BLaER1 treated with 17β-estradiol and CSF1 and Interleukin-3, amounts not matched to agents 10 nM and 100 nM (cell line): ENCODE results near the gene NAB2.

ENCODE experiments used
- H3K27ac ChIP-seq, 11 experiments: shearing (Covaris generic); formaldehyde crosslinking; 2 replicates each; pipeline ENCODE4 v1.8.1; 2022
- H3K27me3 ChIP-seq, 11 experiments: shearing (Covaris generic); formaldehyde crosslinking; 2 replicates each; pipeline ENCODE4 v1.8.1; 2022
- H3K36me3 ChIP-seq, 11 experiments: shearing (Covaris generic); formaldehyde crosslinking; 2 replicates each; pipeline ENCODE4 v1.8.1; 2022
- H3K4me1 ChIP-seq, 10 experiments: shearing (Covaris generic); formaldehyde crosslinking; 2 replicates each; pipeline ENCODE4 v1.8.1; 2022
- H3K4me2 ChIP-seq, 11 experiments: shearing (Covaris generic); formaldehyde crosslinking; 2 replicates each; pipeline ENCODE4 v1.8.1; 2022
- H3K4me3 ChIP-seq, 10 experiments: shearing (Covaris generic); formaldehyde crosslinking; 2 replicates each; pipeline ENCODE4 v1.8.1; 2022
- H3K9ac ChIP-seq, 11 experiments: shearing (Covaris generic); formaldehyde crosslinking; 2 replicates each; pipeline ENCODE4 v1.8.1; 2022
- H3K9me3 ChIP-seq, 11 experiments: shearing (Covaris generic); formaldehyde crosslinking; replicated peaks in 1 of 11; 2 replicates each; pipeline ENCODE4 v1.8.1; 2022
- H4K20me1 ChIP-seq, 11 experiments: shearing (Covaris generic); formaldehyde crosslinking; 2 replicates each; pipeline ENCODE4 v1.8.1; 2022
- Cebpa-rat ChIP-seq, 11 experiments: shearing (Covaris generic); IDR thresholded peaks; 2 replicates each; pipeline ENCODE4 v1.8.1; 2022

NAB2 gene

GRCh38 chr12:57078519-57079404 lies 10.2 kb upstream of the NAB2 start, which contains the start of gene NEMP1:
NEMP1 (minus strand) TSS chr12:57078791; CDS start chr12:57078745, 46 bp downstream.
- no peaks in the 10 kb centered on the region for H3K27me3 ChIP-seq
- H3K4me1 ChIP-seq, result peaks cover 17 to 45% (median 26%) of the 10 kb centered on the region in 10 experiments
- H3K36me3 ChIP-seq, result peaks cover 0 to 28% (median 19%) of the 10 kb centered on the region in 11 experiments; a peak in 17 of 22 replicates
- H3K4me3 ChIP-seq, result peak within 1 kb of the TSS; percentile 70 to 96 (median 82)
- TF ChIP-seq Cebpa-rat (IDR thresholded peaks at IDR 0.05), result no peak
- H3K9me3 ChIP-seq, result no peaks in the 10 kb centered on the region
- H3K4me2 ChIP-seq, result peak within 1 kb of the TSS; percentile 74 to 96 (median 89)
- peak within 1 kb of the TSS; percentile 61 to 98 (median 92) for H3K27ac ChIP-seq
- H4K20me1 ChIP-seq, result peaks cover 0 to 5% (median 0%) of the 10 kb centered on the region in 11 experiments; a peak in 2 of 22 replicates
- H3K9ac ChIP-seq, result peak within 1 kb of the TSS; percentile 83 to 97 (median 92)

- Histone ChIP-seq H3K27me3 (no peaks in the 10 kb centered on the region), H3K36me3 (peaks cover 0 to 19% (median 17%) of the 10 kb centered on the region in 11 experiments; a peak in 17 of 22 replicates), H3K4me2 (peak overlapping the region; percentile 67 to 89 (median 80)), H3K27ac (peak overlapping the region in 10 of 11 experiments; percentile 60 to 79 (median 73); a peak in 17 of 22 replicates), H3K4me1 (peaks cover 17 to 47% (median 25%) of the 10 kb centered on the region in 10 experiments), H3K4me3 (peak overlapping the region in 2 of 10 experiments; percentile 40 to 44; a peak in 2 of 20 replicates), H3K9me3 (no peaks in the 10 kb centered on the region), H4K20me1 (peaks cover 0 to 5% (median 0%) of the 10 kb centered on the region in 11 experiments; a peak in 2 of 22 replicates), H3K9ac (peak overlapping the region in 10 of 11 experiments; percentile 56 to 77 (median 68); a peak in 17 of 22 replicates)
- TF ChIP-seq Cebpa-rat (IDR thresholded peaks at IDR 0.05), result no peak
Observed at GRCh38 chr12:57079821-57080220, 9.1 kb upstream of the NAB2 start.

DNA sequence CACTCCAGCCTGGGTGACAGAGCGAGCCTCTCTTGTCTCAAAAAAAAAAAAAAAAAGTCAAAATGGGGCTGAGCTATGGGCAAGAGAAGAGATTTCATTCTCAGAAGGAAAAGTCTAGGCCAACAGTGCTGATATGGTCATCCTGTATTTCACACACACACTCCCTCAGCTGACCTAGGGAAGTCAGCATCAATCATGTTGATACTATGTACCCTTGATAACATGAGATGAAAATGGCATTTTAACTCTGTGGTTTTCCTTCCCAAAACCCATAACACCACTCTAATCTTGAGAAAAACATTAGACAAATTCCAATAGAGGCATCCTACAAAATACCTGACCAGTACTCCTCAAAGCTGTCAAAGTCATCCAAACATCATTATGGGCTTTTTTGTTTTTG lies 8.1 kb upstream of the NAB2 start:
- peaks cover 27 to 57% (median 35%) of the 10 kb centered on the region in 10 experiments for H3K4me1 ChIP-seq

DNA sequence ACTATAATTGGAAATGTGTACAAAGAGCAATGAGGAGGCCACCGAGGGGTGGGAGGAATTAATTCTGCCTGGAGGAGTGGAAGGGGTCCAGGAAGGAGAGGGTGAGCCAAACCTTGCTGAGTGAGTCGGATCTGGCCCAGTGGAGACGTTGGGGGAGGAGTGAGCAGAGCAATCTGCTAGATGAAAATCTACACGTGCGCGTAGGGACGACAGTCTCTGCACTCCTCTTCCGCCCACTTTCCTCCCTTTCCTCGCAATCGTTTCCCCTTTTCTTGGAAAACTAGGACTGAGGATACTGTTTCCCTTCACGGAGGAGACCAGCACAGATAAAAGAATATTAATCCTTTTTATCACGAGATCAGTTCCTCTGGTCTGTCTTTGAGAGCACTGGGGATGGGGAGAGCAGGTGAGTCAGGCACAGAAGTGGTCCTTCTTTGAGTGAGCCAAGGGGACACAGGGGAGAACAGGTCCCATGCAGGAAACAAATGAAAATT lies 2.9 kb upstream of the NAB2 start:
- peak overlapping the region; percentile 93 to 99 (median 97) for H3K9ac ChIP-seq
- no peaks in the 10 kb centered on the region for H3K27me3 ChIP-seq
- H3K9me3 ChIP-seq, result no peaks in the 10 kb centered on the region
- peaks cover 2 to 9% (median 7%) of the 10 kb centered on the region in 11 experiments; a peak in 21 of 22 replicates for H3K36me3 ChIP-seq
- H3K4me2 ChIP-seq, result peak overlapping the region; percentile 82 to 97 (median 92)
- peaks cover 11 to 15% (median 13%) of the 10 kb centered on the region in 11 experiments for H4K20me1 ChIP-seq
- peak overlapping the region; percentile 94 to 100 (median 99) for H3K27ac ChIP-seq
- H3K4me3 ChIP-seq, result peak overlapping the region; percentile 74 to 88 (median 76)
- peaks cover 25 to 40% (median 31%) of the 10 kb centered on the region in 10 experiments for H3K4me1 ChIP-seq
- TF ChIP-seq Cebpa-rat (IDR thresholded peaks at IDR 0.05), result no peak

More for the DNA sequence above, 8.1 kb upstream of the NAB2 start:
- H4K20me1 ChIP-seq, result peaks cover 0 to 5% (median 0%) of the 10 kb centered on the region in 11 experiments; a peak in 2 of 22 replicates
- H3K9ac ChIP-seq, result no peak overlapping the region
- peaks cover 0 to 8% (median 7%) of the 10 kb centered on the region in 11 experiments; a peak in 16 of 22 replicates for H3K36me3 ChIP-seq
- no peaks in the 10 kb centered on the region for H3K27me3 ChIP-seq
- H3K4me2 ChIP-seq, result peak overlapping the region in 1 of 11 experiments; percentile 85; a peak in 1 of 22 replicates
- H3K4me3 ChIP-seq, result no peak overlapping the region
- no peaks in the 10 kb centered on the region for H3K9me3 ChIP-seq
- TF ChIP-seq Cebpa-rat (IDR thresholded peaks at IDR 0.05), result no peak
- no peak overlapping the region; a peak in 1 of 22 replicates for H3K27ac ChIP-seq

- Histone ChIP-seq H4K20me1 (peaks cover 16 to 20% (median 18%) of the 10 kb centered on the region in 11 experiments), H3K4me3 (peak overlapping the region; percentile 74 to 88 (median 76)), H3K4me1 (peaks cover 30 to 43% (median 36%) of the 10 kb centered on the region in 10 experiments), H3K4me2 (peak overlapping the region; percentile 82 to 97 (median 92)), H3K36me3 (peaks cover 7 to 14% (median 12%) of the 10 kb centered on the region in 11 experiments; a peak in 21 of 22 replicates), H3K27me3 (no peaks in the 10 kb centered on the region), H3K27ac (peak overlapping the region; percentile 94 to 100 (median 99)), H3K9me3 (no peaks in the 10 kb centered on the region), H3K9ac (peak overlapping the region; percentile 93 to 99 (median 97))
- no peak for TF ChIP-seq Cebpa-rat (IDR thresholded peaks at IDR 0.05)
Observed at GRCh38 chr12:57086493-57087009, 2.4 kb upstream of the NAB2 start.

DNA sequence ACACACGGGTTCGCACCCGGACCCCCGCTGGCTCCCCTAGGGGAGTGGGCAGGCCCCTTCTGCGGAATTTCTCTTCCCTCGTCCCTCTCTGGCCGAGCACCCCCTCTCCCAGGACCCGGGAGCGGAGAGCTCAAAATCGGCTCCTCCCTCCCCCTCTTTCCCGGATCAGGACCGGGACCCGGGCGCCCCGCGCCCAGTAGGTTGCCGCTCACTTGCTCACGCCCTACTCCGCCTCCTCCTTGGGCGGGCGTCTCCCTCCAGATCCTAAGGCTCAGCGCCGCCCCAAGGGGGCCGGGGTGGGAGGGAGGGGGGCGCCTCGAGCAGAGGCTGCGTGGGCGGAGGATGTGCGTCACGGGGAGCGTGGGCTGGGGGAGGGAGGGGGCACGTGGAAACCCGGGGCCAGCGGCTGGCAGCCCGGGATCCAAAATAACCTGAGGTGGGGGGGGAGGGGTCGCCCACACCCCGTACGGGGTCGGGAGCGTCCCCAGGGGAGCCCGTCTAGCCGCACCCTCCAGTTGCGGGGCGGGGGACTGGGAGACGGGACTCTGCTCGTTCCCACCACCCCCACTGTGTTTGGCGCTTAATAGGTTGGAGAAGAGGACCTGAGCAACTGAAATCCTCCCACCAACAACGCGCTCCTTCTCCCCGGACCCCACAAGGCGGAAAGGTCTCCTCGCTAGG lies 1.8 kb upstream of the NAB2 start:
- no peaks in the 10 kb centered on the region for H3K27me3 ChIP-seq
- peak overlapping the region; percentile 74 to 88 (median 76) for H3K4me3 ChIP-seq
- H3K27ac ChIP-seq, result peak overlapping the region; percentile 94 to 100 (median 99)
- no peaks in the 10 kb centered on the region for H3K9me3 ChIP-seq
- H3K4me1 ChIP-seq, result peaks cover 36 to 49% (median 42%) of the 10 kb centered on the region in 10 experiments
- peak overlapping the region; percentile 92 to 99 (median 97) for H3K4me2 ChIP-seq
- H4K20me1 ChIP-seq, result peaks cover 22 to 26% (median 24%) of the 10 kb centered on the region in 11 experiments
- peaks cover 13 to 20% (median 18%) of the 10 kb centered on the region in 11 experiments; a peak in 21 of 22 replicates for H3K36me3 ChIP-seq
- TF ChIP-seq Cebpa-rat (IDR thresholded peaks at IDR 0.05), result no peak
- H3K9ac ChIP-seq, result peak overlapping the region; percentile 93 to 99 (median 97)

GRCh38 chr12:57087691-57088353 lies 1.1 kb upstream of the NAB2 start:
- peak overlapping the region; percentile 88 to 99 (median 97) for H3K4me2 ChIP-seq
- peak overlapping the region; percentile 94 to 100 (median 99) for H3K27ac ChIP-seq
- peaks cover 20 to 26% (median 25%) of the 10 kb centered on the region in 11 experiments for H3K36me3 ChIP-seq
- no peaks in the 10 kb centered on the region for H3K9me3 ChIP-seq
- TF ChIP-seq Cebpa-rat (IDR thresholded peaks at IDR 0.05), result no peak
- peak overlapping the region; percentile 93 to 99 (median 97) for H3K9ac ChIP-seq
- peaks cover 29 to 33% (median 31%) of the 10 kb centered on the region in 11 experiments for H4K20me1 ChIP-seq
- peak overlapping the region; percentile 63 to 88 (median 76) for H3K4me3 ChIP-seq
- H3K27me3 ChIP-seq, result no peaks in the 10 kb centered on the region
- H3K4me1 ChIP-seq, result peaks cover 42 to 56% (median 49%) of the 10 kb centered on the region in 10 experiments
